ENCODE measurements around the gene TMPRSS5.
"Not testable (repeated sequence)": the region's sequence is repeated elsewhere in the genome, so short reads cannot be mapped to it uniquely, and the experiment has no call there.

Gene TMPRSS5

GRCh38 chr11:113697111-113697510, 9.0 kb downstream of the TMPRSS5 start:
- no peak for DNase-seq

- no peak for DNase-seq
Measured at GRCh38 chr11:113695207-113695606, 10.9 kb downstream of the TMPRSS5 start.

GRCh38 chr11:113694390-113694789, 11.7 kb downstream of the TMPRSS5 start:
- no peak for DNase-seq

- DNase-seq: no peak
Measured at GRCh38 chr11:113693030-113693429, 13.1 kb downstream of the TMPRSS5 start.

- DNase-seq: no peak
Measured at GRCh38 chr11:113690619-113691569, 15.2 kb downstream of the TMPRSS5 start.

- DNase-seq: no peak
Measured at GRCh38 chr11:113689768-113690618, 16.1 kb downstream of the TMPRSS5 start.

GRCh38 chr11:113685654-113686359, 20.3 kb downstream of the TMPRSS5 start:
- no peak for DNase-seq

- DNase-seq: no peak
Measured at GRCh38 chr11:113684496-113684895, 21.6 kb downstream of the TMPRSS5 start.

GRCh38 chr11:113683481-113684046, 22.5 kb downstream of the TMPRSS5 start:
- DNase-seq: no peak

- DNase-seq: no peak
Measured at GRCh38 chr11:113681711-113682413, 24.2 kb downstream of the TMPRSS5 start.

- no peak for DNase-seq
Measured at GRCh38 chr11:113681282-113681681, 24.8 kb downstream of the TMPRSS5 start.

- no peak for DNase-seq
Measured at GRCh38 chr11:113677685-113678084, 28.4 kb downstream of the TMPRSS5 start.

GRCh38 chr11:113675565-113675964, 30.5 kb downstream of the TMPRSS5 start:
- DNase-seq: no peak

GRCh38 chr11:113675003-113675561, 31.0 kb downstream of the TMPRSS5 start:
- DNase-seq: no peak

GRCh38 chr11:113674397-113674685, 31.8 kb downstream of the TMPRSS5 start:
- DNase-seq: no peak

GRCh38 chr11:113673550-113674396, 32.3 kb downstream of the TMPRSS5 start:
- DNase-seq: no peak

GRCh38 chr11:113671914-113672313, 34.2 kb downstream of the TMPRSS5 start:
- not testable (repeated sequence) for DNase-seq

- DNase-seq: no peak
Measured at GRCh38 chr11:113670831-113671215, 35.3 kb downstream of the TMPRSS5 start.

GRCh38 chr11:113670149-113670830, 35.8 kb downstream of the TMPRSS5 start:
- DNase-seq: no peak

GRCh38 chr11:113668255-113668654, 37.9 kb downstream of the TMPRSS5 start:
- no peak for DNase-seq

All from activated naive CD4-positive, alpha-beta T cell (primary cell).